Inflammatory macrophage treated with lipopolysaccharide for 1 hour (primary cell): Measurements from ENCODE around the gene APCDD1L.
"Not testable (repeated sequence)": the region's sequence is repeated elsewhere in the genome, so short reads cannot be mapped to it uniquely, and the experiment has no call there.

Source experiments
- DNase-seq, 2 donors: peaks; one replicate each; pipeline ENCODE4 v3.0.0-alpha.2; 2020 to 2022

Gene APCDD1L

GRCh38 chr20:58513580-58514285, 1.5 kb downstream of the APCDD1L start:
- no peak for DNase-seq

GRCh38 chr20:58512808-58513552, 2.2 kb downstream of the APCDD1L start:
- no peak for DNase-seq

GRCh38 chr20:58511861-58512260, 3.3 kb downstream of the APCDD1L start:
- DNase-seq = no peak

GRCh38 chr20:58511364-58511763, 3.8 kb downstream of the APCDD1L start:
- DNase-seq = no peak

- DNase-seq = no peak
These were observed 4.3 kb downstream of the APCDD1L start for GRCh38 chr20:58510921-58511320.

GRCh38 chr20:58508762-58509395, 6.3 kb downstream of the APCDD1L start:
- no peak for DNase-seq

GRCh38 chr20:58506999-58507398, 8.2 kb downstream of the APCDD1L start:
- DNase-seq = not testable (repeated sequence)

GRCh38 chr20:58504566-58504965, 10.6 kb downstream of the APCDD1L start:
- DNase-seq = no peak

GRCh38 chr20:58503668-58504067, 11.5 kb downstream of the APCDD1L start:
- DNase-seq = no peak

GRCh38 chr20:58500256-58500655, 14.9 kb downstream of the APCDD1L start:
- DNase-seq = no peak

- DNase-seq = no peak
These were observed 16.6 kb downstream of the APCDD1L start for GRCh38 chr20:58498470-58499068.

- no peak for DNase-seq
These were observed 17.3 kb downstream of the APCDD1L start for GRCh38 chr20:58497724-58498469.

- DNase-seq = no peak
These were observed 18.0 kb downstream of the APCDD1L start for GRCh38 chr20:58497076-58497641.

GRCh38 chr20:58496429-58496769, 18.8 kb downstream of the APCDD1L start:
- no peak for DNase-seq

- DNase-seq = no peak
These were observed 19.4 kb downstream of the APCDD1L start for GRCh38 chr20:58495623-58496428.

- no peak for DNase-seq
These were observed 20.1 kb downstream of the APCDD1L start for GRCh38 chr20:58494923-58495622.

GRCh38 chr20:58492795-58493524, 22.2 kb downstream of the APCDD1L start:
- no peak for DNase-seq

GRCh38 chr20:58492074-58492718, 23.0 kb downstream of the APCDD1L start:
- DNase-seq = no peak

- no peak for DNase-seq
These were observed 29.0 kb downstream of the APCDD1L start for GRCh38 chr20:58486207-58486606.

GRCh38 chr20:58485393-58485792, 29.8 kb downstream of the APCDD1L start:
- DNase-seq = no peak
